Femur (tissue), 1 donor: ENCODE data around the gene C1orf115.
A peak's percentile ranks its signal among the peaks of the same experiment; 100 is the strongest.
"Not testable (repeated sequence)": the region's sequence is repeated elsewhere in the genome, so short reads cannot be mapped to it uniquely, and the experiment has no call there.

Experiments
- DNase-seq: peaks from one replicate; pipeline ENCODE4 v3.0.0-alpha.2; 2017

C1orf115 gene

GRCh38 chr1:220695426-220695825 lies 5.3 kb downstream of the C1orf115 start:
- DNase-seq: no peak

GRCh38 chr1:220696226-220696862 lies 6.2 kb downstream of the C1orf115 start:
- no peak for DNase-seq

GRCh38 chr1:220696863-220697231 lies 6.7 kb downstream of the C1orf115 start:
- DNase-seq: no peak

GRCh38 chr1:220697326-220697725 lies 7.2 kb downstream of the C1orf115 start:
- no peak for DNase-seq

GRCh38 chr1:220698607-220699016 lies 8.4 kb downstream of the C1orf115 start:
- DNase-seq: no peak

- no peak for DNase-seq
Measured at GRCh38 chr1:220699044-220699443, 8.9 kb downstream of the C1orf115 start.

GRCh38 chr1:220700556-220701179 lies 10.5 kb downstream of the C1orf115 start:
- peak; percentile 41 for DNase-seq

- no peak for DNase-seq
Measured at GRCh38 chr1:220701974-220702373, 11.8 kb downstream of the C1orf115 start.

GRCh38 chr1:220702733-220703270 lies 12.6 kb downstream of the C1orf115 start:
- no peak for DNase-seq

GRCh38 chr1:220703305-220703704 lies 13.1 kb downstream of the C1orf115 start:
- DNase-seq: no peak

- DNase-seq: no peak
Measured at GRCh38 chr1:220705782-220706181, 15.6 kb downstream of the C1orf115 start.

GRCh38 chr1:220706480-220706879 lies 16.3 kb downstream of the C1orf115 start:
- DNase-seq: no peak

GRCh38 chr1:220707160-220707559 lies 17.0 kb downstream of the C1orf115 start:
- no peak for DNase-seq

- no peak for DNase-seq
Measured at GRCh38 chr1:220708244-220708643, 18.1 kb downstream of the C1orf115 start.

GRCh38 chr1:220708936-220709801 lies 19.0 kb downstream of the C1orf115 start:
- DNase-seq: no peak

GRCh38 chr1:220710333-220710732 lies 20.2 kb downstream of the C1orf115 start:
- no peak for DNase-seq

- DNase-seq: no peak
Measured at GRCh38 chr1:220711056-220711809, 21.1 kb downstream of the C1orf115 start.

GRCh38 chr1:220715986-220716385 lies 25.8 kb downstream of the C1orf115 start:
- not testable (repeated sequence) for DNase-seq

- DNase-seq: no peak
Measured at GRCh38 chr1:220717800-220718640, 27.9 kb downstream of the C1orf115 start.

GRCh38 chr1:220721266-220721665 lies 31.1 kb downstream of the C1orf115 start:
- DNase-seq: not testable (repeated sequence)

GRCh38 chr1:220726634-220727033 lies 36.5 kb downstream of the C1orf115 start:
- no peak for DNase-seq

GRCh38 chr1:220727519-220727918 lies 37.4 kb downstream of the C1orf115 start:
- DNase-seq: no peak
